Nephron (organoid): ENCODE measurements around the gene MTA3.

Experiments used
- H3K27ac Mint-ChIP-seq, 3 experiments: 2 replicates each; pipeline ENCODE4 v1.8.0; 2020; ENCODE audit warnings: mixed read lengths in 3 of 3, mild to moderate bottlenecking in 2 of 3, moderate library complexity in 1 of 3
- H3K27me3 Mint-ChIP-seq: 2 replicates; pipeline ENCODE4 v1.8.0; 2021; ENCODE audit warnings: low read depth, mild to moderate bottlenecking, moderate library complexity, mixed read lengths
- H3K36me3 Mint-ChIP-seq: 2 replicates; pipeline ENCODE4 v1.8.0; 2020; ENCODE audit warnings: low read depth, mixed read lengths
- H3K4me1 Mint-ChIP-seq: 2 replicates; pipeline ENCODE4 v1.8.0; 2020; ENCODE audit warnings: mixed read lengths
- H3K4me3 Mint-ChIP-seq, 3 experiments: 2 replicates each; pipeline ENCODE4 v1.8.0; 2020; ENCODE audit warnings: mild to moderate bottlenecking in 3 of 3, mixed read lengths in 3 of 3, moderate library complexity in 2 of 3
- H3K9me3 Mint-ChIP-seq: 2 replicates; pipeline ENCODE4 v1.8.0; 2020; ENCODE audit warnings: mixed read lengths
- CTCF ChIP-seq, 3 experiments: fragments of 200-600 bp; sonication (generic); IDR thresholded peaks; one replicate each; pipeline ENCODE4 v1.5.0; 2021; ENCODE audit warnings: antibody characterized with exemption in 3 of 3; ENCODE audit not compliant: unreplicated experiment in 3 of 3

The MTA3 gene

DNA sequence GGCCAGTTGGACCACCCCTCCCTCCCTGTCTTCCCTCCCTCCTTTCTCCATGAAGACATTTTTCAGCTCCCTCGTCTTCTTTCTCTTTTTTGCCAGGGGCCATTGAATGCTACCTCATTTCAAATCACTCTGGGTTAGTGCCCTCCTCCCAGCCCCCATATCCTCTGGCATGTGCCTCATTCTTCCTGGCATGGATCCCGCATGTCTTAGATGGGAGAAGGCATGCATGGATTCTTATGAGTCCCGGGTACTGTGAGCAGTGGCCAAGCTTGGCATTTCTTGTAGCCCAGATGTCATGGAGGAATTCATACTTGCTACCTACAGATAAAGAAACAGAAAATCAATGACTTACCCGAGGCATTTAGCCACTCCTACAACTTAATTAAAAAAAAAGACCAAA is 232.9 kb downstream of the MTA3 start:
- H3K36me3 Mint-ChIP-seq = peaks cover 17% of the 10 kb centered on the region
- H3K9me3 Mint-ChIP-seq = peaks cover 3% of the 10 kb centered on the region
- no peaks in the 10 kb centered on the region for H3K27me3 Mint-ChIP-seq
- H3K27ac Mint-ChIP-seq = peak overlapping the region; percentile 20 to 81 (median 79)
- peak overlapping the region in 1 of 3 experiments; percentile 13 for H3K4me3 Mint-ChIP-seq
- H3K4me1 Mint-ChIP-seq = peaks cover 30% of the 10 kb centered on the region
- no peak for TF ChIP-seq CTCF (IDR thresholded peaks at IDR 0.05; ENCODE audit: unreplicated experiment in 3 of 3)

- Mint-ChIP-seq H3K4me1 (peaks cover 32% of the 10 kb centered on the region), H3K27ac (peak overlapping the region in 1 of 3 experiments; percentile 79), H3K36me3 (peaks cover 13% of the 10 kb centered on the region), H3K9me3 (peaks cover 3% of the 10 kb centered on the region), H3K4me3 (no peak overlapping the region), H3K27me3 (no peaks in the 10 kb centered on the region)
- no peak for TF ChIP-seq CTCF (IDR thresholded peaks at IDR 0.05; ENCODE audit: unreplicated experiment in 3 of 3)
These were observed 233.7 kb downstream of the MTA3 start for GRCh38 chr2:42802150-42802549.

DNA sequence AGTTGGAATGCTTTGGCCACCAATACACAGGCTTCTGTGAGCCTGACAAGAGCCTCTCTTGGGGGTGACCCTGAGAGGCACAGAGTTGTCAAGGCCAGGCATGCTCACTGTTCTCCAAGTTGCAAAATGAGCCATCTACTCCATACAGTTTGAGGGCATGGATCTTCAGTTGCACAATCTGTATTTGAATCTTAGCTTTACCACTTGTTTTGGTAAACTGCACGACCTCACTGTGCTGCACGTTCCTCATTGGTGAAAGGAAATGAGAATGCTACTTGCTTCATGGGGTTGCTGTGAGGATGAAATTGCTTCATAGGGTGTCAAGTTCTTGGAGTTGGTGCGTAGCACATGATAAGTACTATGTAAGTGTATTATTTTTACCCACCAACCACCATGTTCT is 235.9 kb downstream of the MTA3 start:
- Mint-ChIP-seq H3K9me3 (peaks cover 3% of the 10 kb centered on the region), H3K27ac (no peak overlapping the region), H3K4me3 (no peak overlapping the region), H3K27me3 (no peaks in the 10 kb centered on the region), H3K4me1 (peaks cover 44% of the 10 kb centered on the region), H3K36me3 (peaks cover 9% of the 10 kb centered on the region)
- TF ChIP-seq CTCF (IDR thresholded peaks at IDR 0.05; ENCODE audit: unreplicated experiment in 3 of 3) = no peak

DNA sequence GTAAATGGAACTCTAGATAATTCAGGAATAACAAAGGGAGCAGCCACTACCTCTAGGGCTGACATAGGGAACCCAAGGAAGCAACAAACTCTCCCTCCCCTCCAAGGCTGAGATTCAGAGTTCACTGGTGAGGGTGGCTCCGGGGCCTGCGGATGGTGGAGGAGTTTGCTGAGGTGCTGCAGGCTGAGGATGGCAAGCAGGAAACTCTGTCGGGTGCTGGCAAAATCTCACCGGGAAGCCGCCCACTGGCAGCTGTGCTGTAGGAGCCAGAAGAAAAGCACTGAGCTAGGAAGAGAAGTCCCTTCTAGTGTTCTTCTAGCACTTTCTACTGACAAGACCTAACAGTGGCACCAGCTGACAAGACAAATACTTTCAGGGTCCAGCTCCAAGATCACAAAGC is 236.5 kb downstream of the MTA3 start:
- H3K36me3 Mint-ChIP-seq = peaks cover 9% of the 10 kb centered on the region
- TF ChIP-seq CTCF (IDR thresholded peaks at IDR 0.05; ENCODE audit: unreplicated experiment in 3 of 3) = no peak
- no peak overlapping the region for H3K4me3 Mint-ChIP-seq
- peak overlapping the region in 1 of 3 experiments; percentile 29 for H3K27ac Mint-ChIP-seq
- peaks cover 3% of the 10 kb centered on the region for H3K9me3 Mint-ChIP-seq
- peaks cover 44% of the 10 kb centered on the region for H3K4me1 Mint-ChIP-seq
- no peaks in the 10 kb centered on the region for H3K27me3 Mint-ChIP-seq
